ENCODE data around the gene CPA5.

- no peak for TF ChIP-seq POLR2AphosphoS5 (IDR thresholded peaks at IDR 0.05; ENCODE audit: insufficient read depth in 1 of 2, low read depth in 1 of 2)
- TF ChIP-seq, protein P1, sequence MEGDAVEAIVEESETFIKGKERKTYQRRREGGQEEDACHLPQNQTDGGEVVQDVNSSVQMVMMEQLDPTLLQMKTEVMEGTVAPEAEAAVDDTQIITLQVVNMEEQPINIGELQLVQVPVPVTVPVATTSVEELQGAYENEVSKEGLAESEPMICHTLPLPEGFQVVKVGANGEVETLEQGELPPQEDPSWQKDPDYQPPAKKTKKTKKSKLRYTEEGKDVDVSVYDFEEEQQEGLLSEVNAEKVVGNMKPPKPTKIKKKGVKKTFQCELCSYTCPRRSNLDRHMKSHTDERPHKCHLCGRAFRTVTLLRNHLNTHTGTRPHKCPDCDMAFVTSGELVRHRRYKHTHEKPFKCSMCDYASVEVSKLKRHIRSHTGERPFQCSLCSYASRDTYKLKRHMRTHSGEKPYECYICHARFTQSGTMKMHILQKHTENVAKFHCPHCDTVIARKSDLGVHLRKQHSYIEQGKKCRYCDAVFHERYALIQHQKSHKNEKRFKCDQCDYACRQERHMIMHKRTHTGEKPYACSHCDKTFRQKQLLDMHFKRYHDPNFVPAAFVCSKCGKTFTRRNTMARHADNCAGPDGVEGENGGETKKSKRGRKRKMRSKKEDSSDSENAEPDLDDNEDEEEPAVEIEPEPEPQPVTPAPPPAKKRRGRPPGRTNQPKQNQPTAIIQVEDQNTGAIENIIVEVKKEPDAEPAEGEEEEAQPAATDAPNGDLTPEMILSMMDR (IDR thresholded peaks at IDR 0.05), result no peak
Measured at GRCh38 chr7:130410868-130411541, 66.4 kb downstream of the CPA5 start.

Measured in vagina (tissue), 2 donors.